Stromal cell of bone marrow (primary cell): ENCODE results near the gene CDC42BPB.

Source experiments
- DNase-seq: peaks from one replicate; pipeline ENCODE4 v3.0.0-alpha.2; 2012; ENCODE audit warnings: low read depth

CDC42BPB gene

DNA sequence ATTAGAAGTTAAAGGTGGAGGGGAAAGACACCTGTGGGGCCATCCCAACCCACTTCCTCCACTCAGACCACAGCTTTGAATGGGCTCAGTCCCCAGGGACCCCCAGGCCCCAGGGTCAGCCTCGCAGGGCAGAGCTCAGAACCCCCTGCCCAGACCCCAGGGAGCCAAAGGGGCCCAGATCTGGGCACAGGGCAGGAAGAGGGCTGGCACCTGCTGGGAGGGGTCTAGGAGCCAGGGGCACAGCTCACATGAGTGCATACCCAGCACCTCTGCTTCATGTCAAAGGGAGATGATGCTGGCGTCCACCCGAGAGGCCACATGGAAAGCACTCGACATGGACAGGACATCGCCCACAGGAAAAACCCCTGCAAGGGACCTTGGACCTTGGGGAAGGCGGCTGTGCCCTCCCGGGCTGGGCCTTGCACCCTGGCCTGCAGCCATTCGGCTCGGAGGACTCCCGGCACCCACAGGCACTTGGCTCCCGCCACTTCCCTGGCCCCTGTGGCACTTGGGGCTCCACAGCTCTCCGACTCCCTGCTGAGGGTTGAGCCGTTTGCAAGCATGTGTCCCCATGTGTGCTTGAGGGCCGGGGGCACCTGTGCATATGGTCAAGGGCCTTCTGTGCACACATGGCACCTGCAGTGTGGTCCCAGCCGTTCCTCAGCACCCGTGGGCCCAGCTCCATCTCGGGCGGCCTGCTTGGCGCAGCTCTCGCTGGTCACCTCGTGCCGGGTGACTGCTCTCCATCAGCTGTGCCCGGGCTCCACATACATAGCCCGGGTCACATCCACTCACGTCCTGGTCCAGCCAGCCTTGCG lies 142.7 kb downstream of the CDC42BPB start:
- no peak for DNase-seq

DNA sequence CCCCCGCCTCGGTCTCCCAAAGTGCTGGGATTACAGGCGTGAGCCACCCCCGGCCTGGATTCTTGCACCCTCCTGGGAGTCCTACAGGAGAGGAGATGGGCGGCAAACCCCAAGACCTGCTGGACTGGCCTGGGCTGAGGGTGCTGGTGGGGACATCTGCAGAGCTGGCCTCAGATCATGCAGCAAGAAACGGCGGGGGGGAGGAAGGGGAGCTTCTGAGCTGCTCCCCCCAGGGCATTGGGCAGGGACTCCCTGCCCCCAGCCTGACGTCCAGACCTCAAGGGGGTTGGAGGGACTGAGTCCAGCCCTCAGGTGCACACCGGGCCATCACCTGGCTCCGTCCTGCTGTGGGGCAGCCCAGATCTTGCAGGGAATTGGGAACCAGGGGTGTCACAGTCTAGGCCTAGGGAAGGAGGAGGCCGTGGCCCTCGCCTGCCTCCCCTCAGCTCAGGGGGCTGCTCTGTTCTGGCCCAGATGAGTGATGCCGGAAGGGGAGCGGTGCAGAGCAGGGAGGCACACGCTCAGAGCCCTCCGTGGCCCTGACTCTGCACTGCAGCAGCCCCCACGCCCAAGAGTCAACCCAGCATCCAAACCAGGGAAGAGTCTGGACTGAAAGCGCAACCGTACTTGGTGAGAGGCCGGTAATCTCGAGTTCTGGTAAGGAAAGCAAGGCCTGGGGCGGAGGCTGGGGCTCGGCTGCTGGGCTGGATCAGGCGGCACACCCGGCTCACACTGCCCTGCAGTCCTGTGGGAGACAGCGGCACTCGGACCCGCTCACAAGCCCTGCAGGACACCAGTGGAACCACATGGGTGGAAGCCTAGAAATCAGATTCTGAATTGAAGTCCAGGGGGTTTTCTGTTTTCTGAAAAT lies 143.8 kb downstream of the CDC42BPB start:
- DNase-seq, result no peak

DNA sequence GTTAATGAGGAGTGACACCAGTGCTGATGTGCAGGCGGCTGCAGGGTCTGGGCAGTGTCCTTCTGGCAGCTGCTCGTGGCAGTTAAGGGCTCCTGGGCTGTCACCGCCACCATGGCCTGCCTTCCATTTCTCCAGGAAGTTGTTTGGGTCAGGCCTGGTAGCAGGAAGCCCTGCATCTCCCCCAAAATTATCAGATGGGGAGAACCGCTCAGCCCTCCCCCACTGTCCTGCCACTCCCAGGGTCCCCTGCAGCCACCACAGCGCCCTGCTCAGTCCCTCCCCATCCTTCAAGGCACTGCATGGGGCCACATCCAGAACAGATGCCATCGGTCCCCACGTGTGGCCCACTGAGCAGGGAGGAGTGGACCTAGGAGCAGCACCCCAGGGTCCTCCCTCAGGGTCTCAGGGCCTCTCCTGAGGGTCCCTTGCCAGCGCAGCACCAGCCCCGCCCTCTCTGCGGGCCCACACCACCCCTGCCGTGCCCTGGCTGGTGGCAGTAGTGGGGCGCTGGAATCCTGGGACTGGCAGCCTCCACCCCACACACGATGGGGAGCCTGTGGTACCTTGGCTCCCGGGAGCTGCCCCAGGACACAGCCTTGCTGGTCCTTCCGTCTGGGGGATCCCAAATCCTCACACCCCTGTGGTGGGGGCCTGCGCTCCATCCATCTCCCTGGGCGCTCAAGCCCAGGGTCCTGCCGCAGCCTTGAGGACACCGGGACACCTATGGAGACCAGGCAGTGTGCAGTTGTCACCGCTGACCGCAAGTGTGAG lies 145.2 kb downstream of the CDC42BPB start:
- no peak for DNase-seq

DNA sequence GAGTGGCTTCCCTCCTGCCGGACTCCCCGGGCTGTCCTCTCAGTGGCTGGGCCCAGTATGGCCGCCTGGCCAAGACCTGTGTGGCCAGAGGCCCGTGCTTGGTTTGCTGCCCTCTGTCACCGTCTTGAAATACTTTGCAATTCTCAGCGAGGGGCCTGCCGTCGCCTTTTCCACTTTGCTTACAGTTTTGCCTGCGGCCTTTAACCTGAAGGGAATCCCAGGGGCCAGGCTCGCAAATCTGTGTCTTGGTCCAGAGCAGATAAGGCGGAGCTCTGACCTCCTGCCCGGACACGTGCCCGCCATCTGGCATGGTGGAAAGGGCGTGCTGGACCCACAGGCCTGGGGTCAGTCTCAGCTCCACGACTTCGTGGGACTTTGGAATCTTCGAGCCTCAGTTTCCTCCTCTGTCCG lies 145.8 kb downstream of the CDC42BPB start:
- no peak for DNase-seq

DNA sequence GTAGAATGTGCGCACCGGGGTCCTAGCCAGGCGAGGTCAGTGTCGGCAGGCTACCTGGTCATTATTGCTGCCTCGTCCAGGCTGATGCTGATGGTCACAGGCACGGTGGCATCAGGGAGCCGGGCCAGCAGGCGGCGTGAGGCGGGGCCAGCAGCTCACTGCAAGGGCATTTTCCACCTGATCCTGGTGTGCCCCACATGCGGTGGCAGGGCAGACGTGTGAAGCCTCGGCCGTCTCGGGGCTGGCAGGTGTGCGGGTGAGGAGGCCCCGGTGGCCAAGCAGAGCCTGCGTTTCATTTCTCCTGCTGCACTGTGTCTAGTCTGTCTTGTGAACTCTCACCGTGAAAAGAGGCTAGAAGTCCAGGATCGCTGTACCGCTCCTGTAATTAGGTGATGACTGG lies 146.9 kb downstream of the CDC42BPB start:
- no peak for DNase-seq

DNA sequence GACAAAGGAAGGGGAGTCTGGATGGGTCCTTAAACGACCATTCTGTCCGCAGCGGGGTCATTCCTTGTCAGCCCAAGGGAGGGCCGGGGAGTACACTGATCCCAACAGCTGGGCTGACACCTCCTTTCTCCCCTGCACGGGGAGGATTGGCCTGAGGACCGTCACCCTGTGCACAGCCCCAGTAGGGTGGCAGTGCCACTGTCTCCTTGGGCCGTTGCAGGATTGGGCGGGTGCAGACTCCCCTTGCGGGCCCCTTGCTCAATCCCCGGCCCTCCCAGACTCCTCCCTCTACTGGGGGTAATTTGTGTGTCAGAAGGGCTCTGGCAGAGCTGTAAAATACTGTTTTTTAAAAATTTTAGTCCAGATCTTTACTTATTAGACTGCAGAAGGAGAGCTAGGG lies 147.4 kb downstream of the CDC42BPB start:
- DNase-seq, result no peak

DNA sequence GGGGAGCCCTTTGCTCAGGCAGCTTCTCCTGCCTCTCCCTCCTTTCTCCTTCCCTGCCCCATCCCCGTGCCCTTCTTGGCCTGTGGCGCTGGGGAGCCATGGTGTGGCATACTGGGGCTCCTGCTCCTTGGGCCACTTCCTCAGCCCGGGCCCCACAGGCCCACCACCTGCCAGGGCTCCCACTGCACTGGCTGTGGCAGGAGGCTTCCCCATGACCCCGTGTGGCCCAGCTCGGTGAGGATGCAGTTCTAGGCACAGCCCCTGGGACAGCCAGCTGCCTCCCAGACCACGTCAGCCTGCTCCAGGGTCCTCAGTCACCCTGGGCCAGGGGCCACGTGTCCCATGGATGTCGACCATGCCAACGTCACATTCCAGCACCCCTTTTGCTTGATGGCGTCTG lies 147.9 kb downstream of the CDC42BPB start:
- DNase-seq, result no peak

DNA sequence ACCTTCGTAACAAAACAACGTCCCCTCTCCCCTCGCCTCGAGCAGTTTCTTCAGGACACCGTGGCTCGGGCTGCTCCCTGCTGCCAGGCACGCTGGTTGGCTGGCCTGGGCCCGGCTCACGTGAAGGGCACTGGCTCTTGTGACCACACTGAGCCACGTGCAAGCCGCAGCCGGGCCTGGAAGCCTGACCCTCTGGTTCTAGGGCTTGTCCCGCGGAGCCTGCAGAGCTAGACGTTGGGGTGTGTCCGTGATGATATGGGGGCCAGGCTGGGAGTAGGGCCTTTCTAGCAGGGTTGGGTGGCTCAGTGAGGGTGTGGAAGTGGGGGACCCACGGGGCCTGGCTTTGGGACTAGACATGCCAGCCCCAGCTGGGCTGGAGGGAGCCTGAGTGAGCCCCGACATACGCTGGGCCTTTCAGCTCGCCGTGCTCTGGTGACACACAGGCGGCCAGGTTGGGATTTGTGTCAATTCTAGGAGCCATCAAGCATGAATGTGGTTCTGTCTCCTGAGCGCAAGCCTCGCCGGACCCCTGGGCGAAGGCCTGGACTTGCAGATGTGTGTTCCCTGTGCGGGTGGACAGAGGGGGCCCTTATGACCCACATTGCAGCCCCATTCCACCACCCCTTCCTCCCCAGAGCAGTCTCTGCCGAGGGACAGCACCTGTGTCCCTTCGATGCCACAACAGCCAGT lies 148.4 kb downstream of the CDC42BPB start:
- no peak for DNase-seq

DNA sequence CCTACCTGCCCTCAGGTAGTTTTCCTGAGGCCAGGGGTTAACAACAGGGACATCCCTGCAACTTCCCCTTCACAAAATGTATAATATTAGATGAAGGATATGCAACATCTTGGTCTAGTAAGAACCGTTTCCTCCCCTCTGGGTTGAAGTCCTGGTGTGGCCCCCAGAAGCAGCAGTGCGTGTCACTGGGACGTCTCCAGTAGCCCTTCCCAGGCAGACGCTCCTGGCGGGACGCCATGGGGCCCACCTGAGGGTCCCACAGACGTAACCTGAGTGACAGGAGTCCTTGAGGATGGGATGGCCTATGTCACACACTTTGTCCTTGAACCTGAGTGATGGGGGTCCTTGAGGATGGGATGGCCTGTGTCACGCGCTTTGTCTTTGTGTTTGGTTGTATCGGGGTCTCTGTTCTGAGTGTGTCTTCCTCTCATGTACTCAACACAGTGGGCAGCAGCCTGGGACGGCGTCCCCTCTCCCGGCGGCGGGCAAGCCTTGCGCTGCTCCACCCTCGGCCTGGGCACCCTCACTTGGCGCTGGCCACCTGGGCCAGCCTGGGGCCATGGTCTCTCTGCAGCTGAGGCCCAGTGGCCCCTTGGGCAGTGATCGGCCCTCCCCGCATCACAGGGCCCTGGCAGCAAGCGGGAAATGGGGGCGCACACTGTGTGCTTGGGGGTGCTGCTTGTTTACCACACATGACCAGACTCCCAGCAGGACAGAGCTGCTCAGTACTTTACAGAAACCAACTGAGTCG lies 149.2 kb downstream of the CDC42BPB start:
- no peak for DNase-seq

DNA sequence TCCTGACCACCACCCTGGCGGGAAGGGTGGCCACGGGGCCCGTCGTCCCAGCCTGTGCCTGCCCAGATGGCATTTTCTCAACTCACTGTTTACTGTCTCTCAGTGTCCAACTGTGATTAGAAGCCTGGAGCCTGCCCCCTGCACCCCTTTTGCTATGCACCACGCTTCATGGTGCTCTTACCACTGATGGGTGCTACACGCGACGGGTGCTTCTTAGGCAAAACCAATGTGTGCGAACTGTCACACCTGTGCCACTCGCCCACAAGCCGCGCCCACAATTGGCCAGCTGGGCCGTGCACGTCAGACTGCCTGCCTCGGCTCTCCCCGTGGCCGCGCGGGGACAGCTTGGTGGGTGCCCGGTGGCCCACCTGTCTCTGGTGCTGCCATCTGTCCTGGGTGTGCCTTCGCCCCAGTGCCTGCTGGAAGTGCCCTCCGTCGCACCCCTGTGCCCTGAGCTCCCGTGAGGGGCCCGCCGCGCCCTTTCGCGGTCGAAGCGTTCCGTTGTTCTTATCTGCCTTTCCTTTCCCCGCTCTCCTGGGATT lies 150.0 kb downstream of the CDC42BPB start:
- DNase-seq, result no peak

DNA sequence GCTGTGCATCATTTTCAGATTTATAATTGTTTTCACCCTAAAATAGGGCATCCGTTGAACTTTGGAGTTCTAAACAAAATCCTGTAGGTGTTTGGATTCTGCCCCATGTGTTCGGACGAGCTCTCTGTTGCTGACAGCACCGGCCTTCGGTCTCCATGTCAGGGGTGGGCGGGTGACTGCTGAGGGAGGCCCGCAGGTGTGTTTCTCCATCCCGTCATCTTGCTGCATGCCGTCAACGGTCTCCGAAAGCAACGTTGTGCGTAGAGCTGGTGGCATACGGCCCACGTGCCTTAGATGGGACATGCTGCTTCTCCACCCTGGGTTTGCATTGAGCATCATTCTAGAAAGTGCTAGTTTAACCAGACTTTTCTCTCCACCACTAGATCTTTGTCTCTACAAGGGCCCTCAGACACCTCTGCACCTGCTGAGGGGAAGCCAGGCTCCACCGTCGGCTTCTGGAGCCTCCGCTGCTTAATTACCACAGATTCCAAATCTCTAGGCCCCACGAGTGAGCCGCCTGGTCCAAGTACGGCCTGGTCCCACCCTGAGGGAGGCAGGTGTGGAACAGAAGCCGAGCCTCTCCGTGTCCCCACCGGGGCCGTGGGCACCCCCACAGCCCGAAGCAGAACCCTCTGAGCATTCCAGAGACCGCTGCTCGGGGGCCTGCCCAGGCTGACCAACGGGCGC lies 150.6 kb downstream of the CDC42BPB start:
- DNase-seq, result no peak

DNA sequence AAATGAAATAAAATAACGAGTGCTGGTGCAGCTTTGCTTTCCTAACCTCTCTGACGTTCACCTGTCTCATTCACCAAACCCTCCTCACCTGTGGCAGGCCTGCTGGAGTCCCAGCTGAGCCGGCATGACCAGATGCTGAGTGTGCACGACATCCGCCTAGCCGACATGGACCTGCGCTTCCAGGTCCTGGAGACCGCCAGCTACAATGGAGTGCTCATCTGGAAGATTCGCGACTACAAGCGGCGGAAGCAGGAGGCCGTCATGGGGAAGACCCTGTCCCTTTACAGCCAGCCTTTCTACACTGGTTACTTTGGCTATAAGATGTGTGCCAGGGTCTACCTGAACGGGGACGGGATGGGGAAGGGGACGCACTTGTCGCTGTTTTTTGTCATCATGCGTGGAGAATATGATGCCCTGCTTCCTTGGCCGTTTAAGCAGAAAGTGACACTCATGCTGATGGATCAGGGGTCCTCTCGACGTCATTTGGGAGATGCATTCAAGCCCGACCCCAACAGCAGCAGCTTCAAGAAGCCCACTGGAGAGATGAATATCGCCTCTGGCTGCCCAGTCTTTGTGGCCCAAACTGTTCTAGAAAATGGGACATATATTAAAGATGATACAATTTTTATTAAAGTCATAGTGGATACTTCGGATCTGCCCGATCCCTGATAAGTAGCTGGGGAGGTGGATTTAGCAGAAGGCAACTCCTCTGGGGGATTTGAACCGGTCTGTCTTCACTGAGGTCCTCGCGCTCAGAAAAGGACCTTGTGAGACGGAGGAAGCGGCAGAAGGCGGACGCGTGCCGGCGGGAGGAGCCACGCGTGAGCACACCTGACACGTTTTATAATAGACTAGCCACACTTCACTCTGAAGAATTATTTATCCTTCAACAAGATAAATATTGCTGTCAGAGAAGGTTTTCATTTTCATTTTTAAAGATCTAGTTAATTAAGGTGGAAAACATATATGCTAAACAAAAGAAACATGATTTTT lies 151.9 kb downstream of the CDC42BPB start:
- DNase-seq, result no peak

DNA sequence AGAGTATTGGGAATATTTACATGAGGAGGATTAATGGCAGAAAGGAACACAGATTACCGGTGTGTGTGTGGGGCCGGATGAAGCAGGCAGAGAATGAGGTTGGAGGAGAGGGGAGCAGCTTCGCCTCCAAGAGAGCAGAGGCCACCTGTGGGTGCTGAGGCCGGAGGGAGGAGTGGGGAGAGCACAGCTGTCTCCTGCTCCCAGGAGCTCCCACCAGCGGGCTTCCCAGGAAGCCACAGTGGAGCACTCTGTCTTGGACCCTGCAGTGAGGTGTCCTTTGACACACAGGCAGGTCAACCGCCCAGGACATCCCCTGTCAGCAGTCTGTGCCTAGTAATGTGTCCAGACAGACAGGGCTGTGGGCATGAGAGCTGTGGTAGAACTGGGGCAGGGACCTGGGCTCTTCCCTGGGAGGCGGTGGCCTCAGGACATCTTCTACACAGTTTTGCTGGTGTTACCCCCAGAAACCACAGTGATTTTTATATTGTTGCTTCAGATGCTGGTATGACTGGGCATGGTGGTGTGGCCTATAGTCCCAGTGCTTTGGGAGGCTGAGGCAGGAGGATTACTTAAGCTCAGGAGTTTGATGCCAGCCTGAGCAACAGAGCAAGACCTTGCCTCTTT lies 153.3 kb downstream of the CDC42BPB start:
- no peak for DNase-seq

DNA sequence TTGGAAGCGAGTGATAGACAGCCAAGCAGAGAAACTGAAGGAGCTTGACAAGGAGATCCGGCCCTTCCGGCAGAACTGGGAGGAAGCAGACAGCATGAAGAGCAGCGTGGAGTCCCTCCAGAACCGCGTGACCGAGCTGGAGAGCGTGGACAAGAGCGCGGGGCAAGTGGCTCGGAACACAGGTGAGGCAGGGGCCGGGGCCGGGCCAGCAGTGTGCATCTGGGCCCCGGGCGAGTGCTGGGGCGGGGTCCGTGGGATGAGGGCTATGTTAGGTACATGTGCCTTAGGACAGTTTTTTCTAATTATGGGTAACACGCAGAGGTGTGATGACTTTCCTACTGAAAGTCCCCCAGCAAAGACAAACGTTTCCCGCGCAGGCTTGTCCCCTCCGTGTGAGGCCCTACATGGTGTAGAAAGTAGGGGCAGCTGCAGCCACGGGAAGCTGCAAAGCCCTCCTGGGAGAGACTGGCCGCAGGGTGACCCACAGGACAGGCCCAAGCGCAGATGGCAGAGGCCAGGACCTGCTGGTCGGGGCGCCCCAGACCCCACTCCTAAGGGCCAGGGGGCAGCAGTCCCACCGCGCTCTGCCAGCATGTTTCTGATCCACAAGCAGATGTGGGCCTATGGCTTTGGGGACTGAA lies 154.0 kb downstream of the CDC42BPB start:
- DNase-seq, result no peak

DNA sequence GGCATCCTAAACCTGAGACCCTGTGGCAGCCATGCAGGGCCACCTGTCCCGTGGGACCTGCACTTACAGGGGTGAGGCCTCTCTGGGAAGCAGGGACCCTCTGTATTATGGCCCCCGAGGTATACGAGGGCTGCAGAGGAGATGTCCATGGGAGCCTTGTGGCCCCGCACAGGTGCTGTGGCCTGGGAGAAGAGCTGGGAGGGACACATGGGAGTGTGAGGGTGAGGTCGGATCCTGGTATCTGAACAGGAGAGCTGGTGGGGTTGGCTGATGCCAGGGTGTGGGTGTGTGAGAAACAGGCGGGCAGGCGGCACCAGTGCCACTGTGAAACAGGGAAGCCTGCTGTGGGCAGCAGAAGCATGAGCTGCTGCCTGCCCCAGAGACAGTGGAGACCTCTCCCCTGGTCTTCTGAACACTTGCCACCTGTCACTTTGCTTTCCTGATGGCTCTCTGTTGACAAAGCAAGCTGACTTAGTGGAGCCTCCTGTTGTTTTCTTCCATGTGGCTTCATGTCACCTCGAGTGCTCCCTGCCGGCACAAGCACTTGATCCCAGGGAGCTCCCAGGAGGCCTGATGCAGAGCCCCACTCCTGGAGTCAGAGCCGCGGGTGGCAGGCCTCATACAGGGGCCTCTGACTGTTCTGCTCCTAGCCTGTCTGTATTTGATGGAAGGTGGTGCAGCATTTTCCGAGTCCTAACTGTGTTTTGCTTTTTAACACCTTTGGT lies 154.7 kb downstream of the CDC42BPB start:
- no peak for DNase-seq

DNA sequence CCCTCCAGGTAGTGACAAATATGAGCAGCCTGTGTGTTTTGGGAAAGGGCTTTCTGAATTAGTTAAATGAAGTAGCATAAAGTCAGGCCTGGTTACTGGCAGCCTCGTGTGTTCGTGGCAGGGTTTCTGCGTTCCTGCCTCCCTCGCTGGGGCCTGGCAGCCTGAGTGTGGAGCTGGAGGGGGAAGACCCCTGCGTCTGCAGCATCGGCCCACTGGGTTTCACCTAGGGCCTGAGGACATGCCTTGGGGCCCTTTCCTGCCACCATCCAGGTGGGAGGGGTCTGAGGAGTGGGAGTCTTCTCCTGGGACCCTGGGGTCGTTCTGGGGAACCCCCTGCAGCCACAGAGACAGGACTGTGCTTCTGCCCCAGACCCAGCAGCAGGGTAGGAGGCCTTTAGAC lies 155.3 kb downstream of the CDC42BPB start:
- DNase-seq, result no peak

DNA sequence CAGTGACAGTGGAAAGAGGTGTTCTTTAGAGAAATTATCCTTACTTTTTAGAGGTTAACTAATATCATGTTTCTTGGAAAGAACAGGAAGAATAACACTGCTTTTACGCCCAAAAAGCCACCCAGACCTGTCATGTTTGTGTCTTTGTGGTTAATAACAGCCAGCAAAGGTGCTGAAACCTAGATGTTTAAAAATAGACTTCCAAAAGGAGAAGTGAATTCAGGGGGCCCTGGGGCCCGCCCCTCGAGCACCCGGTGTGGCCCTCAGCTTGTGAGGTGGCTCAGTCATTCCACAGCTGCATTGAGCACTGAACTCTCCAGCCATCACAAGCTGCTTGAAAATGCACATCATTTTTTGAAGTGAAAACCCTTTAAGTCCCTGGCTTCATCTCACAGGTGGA lies 155.7 kb downstream of the CDC42BPB start:
- no peak for DNase-seq
